ENCODE results near the gene APOF. TPM values are rescaled to one million over a fixed set of nuclear protein-coding genes. Genes with fewer than 3 reads are reported as not detected.

The APOF gene
- total RNA-seq, 1 experiment from 2014 or later: not detected

DNA sequence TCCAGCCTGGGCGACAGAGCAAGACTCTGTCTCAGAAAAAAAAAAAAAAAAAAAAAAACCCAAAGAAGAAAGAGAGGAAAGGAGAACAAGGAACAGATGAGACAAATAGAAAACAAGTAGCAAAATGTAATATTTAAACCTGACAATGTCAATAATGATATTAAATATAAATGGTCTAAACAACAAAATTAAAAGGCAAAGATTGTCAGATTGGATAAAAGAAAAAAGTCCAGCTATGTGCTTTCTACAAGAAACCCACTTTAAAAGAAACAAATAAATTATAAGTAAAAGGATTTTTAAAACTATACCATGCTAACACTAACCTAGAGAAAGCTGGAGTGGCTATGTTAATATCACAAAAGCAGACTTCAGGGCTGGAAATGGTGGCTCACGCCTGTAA lies 29.7 kb upstream of the APOF start:
- no peak overlapping the region for H3T11ph ChIP-seq (ENCODE audit: low read length)

More for the DNA sequence above, 29.7 kb upstream of the APOF start:
- Histone ChIP-seq H3K14ac (ENCODE audit: insufficient read depth, low read length) (no peak overlapping the region), H3K79me2 (ENCODE audit: insufficient read depth, low read length) (no peaks in the 10 kb centered on the region), H2BK120ac (ENCODE audit: low read depth, low read length, poor library complexity, severe bottlenecking) (no peak overlapping the region), H3K56ac (ENCODE audit: insufficient read length, low read depth, low read length) (no peak overlapping the region), H3K27ac (ENCODE audit: insufficient read length, low read depth, low read length) (no peak overlapping the region), H4K91ac (ENCODE audit: insufficient read length, low read depth, low read length) (no peak overlapping the region), H4K8ac (replicated peaks; ENCODE audit: insufficient read length, low read depth, low read length) (no peak overlapping the region), H3K4me1 (ENCODE audit: insufficient read depth, low read length) (no peaks in the 10 kb centered on the region), H2AK5ac (ENCODE audit: insufficient read length, low read length) (no peak overlapping the region), H2BK20ac (ENCODE audit: low read depth, low read length, poor library complexity, severe bottlenecking) (no peak overlapping the region), H2BK15ac (ENCODE audit: low read depth, low read length) (no peak overlapping the region), H4K5ac (ENCODE audit: insufficient read length, low read depth, low read length) (no peak overlapping the region), H3K9ac (ENCODE audit: extremely low read depth, insufficient read length, low read length) (no peak overlapping the region), H3K9me3 (ENCODE audit: control insufficient read depth, low read depth, low read length) (no peaks in the 10 kb centered on the region), H2AFZ (ENCODE audit: low read length) (no peak overlapping the region), H2BK5ac (ENCODE audit: insufficient read length, low read length) (no peak overlapping the region), H4K20me1 (ENCODE audit: control insufficient read depth, insufficient read depth, insufficient read length) (no peaks in the 10 kb centered on the region), H3K4ac (ENCODE audit: low read depth, low read length) (no peak overlapping the region), H3K23ac (ENCODE audit: insufficient read length, low read depth, low read length) (no peak overlapping the region), H3K4me2 (ENCODE audit: insufficient read depth, insufficient read length, low read length) (no peak overlapping the region), H3K27me3 (ENCODE audit: insufficient read depth, low read length) (no peaks in the 10 kb centered on the region), H3K79me1 (ENCODE audit: insufficient read depth, low read depth, low read length, poor library complexity, severe bottlenecking) (no peaks in the 10 kb centered on the region), H3K23me2 (ENCODE audit: insufficient read length, low read depth, low read length, poor library complexity, severe bottlenecking) (no peaks in the 10 kb centered on the region), H2BK12ac (ENCODE audit: insufficient read length, low read depth, low read length) (no peak overlapping the region), H3K18ac (ENCODE audit: insufficient read length, low read depth, low read length) (no peak overlapping the region)
- DNase-seq: no peak
- Mint-ChIP-seq H3K36me3 (ENCODE audit: insufficient read depth in 1 of 3, low read depth in 3 of 3) (no peaks in the 10 kb centered on the region), H3K27me3 (ENCODE audit: low read depth) (no peaks in the 10 kb centered on the region; the same call in 1 of the 2 replicates), H3K9me3 (peaks cover 6% of the 10 kb centered on the region in 2 experiments; a peak in 3 of 5 replicates), H3K4me1 (peaks cover 3 to 6% of the 10 kb centered on the region in 2 experiments), H3K4me3 (no peak overlapping the region), H3K27ac (no peak overlapping the region)
- WGBS (ENCODE audit: extremely low coverage, insufficient read length, low lambda C conversion rate): no CpG with 5 or more reads among the region's 2 CpGs
- TF ChIP-seq, protein P1, sequence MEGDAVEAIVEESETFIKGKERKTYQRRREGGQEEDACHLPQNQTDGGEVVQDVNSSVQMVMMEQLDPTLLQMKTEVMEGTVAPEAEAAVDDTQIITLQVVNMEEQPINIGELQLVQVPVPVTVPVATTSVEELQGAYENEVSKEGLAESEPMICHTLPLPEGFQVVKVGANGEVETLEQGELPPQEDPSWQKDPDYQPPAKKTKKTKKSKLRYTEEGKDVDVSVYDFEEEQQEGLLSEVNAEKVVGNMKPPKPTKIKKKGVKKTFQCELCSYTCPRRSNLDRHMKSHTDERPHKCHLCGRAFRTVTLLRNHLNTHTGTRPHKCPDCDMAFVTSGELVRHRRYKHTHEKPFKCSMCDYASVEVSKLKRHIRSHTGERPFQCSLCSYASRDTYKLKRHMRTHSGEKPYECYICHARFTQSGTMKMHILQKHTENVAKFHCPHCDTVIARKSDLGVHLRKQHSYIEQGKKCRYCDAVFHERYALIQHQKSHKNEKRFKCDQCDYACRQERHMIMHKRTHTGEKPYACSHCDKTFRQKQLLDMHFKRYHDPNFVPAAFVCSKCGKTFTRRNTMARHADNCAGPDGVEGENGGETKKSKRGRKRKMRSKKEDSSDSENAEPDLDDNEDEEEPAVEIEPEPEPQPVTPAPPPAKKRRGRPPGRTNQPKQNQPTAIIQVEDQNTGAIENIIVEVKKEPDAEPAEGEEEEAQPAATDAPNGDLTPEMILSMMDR (conservative IDR thresholded peaks at IDR 0.05): no peak
